22Rv1 (cell line): ENCODE data around the gene CMTM4.

ENCODE experiments used
- ZFX ChIP-seq: fragments of 450-650 bp; IDR thresholded peaks from 2 replicates; pipeline ENCODE4 v1.6.1; 2017; ENCODE audit warnings: antibody characterized with exemption, borderline replicate concordance
- TF ChIP-seq, protein P1 (sequence below): fragments of 450-650 bp; IDR thresholded peaks from 2 replicates; pipeline ENCODE4 v1.5.1; 2017; ENCODE audit warnings: mild to moderate bottlenecking

DNA sequence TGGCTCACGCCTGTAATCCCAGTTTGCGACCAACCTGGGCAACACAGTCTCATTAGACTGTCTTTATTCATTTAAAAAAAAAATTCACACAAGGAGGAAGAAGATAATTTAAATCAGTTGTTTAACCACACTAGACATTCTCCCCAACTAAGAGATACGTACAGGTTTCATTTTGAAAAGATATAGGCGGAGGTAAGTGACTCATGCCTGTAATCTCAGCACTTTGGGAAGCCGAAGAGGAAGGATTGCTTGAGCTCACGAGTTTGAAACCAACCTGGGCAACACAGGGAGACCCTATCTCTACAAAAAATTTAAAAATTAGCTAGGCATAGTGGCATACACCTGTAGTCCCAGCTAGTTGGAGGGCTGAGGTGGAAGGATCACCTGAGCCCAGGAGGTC is 5.3 kb downstream of the CMTM4 start:
- TF ChIP-seq, protein P1, sequence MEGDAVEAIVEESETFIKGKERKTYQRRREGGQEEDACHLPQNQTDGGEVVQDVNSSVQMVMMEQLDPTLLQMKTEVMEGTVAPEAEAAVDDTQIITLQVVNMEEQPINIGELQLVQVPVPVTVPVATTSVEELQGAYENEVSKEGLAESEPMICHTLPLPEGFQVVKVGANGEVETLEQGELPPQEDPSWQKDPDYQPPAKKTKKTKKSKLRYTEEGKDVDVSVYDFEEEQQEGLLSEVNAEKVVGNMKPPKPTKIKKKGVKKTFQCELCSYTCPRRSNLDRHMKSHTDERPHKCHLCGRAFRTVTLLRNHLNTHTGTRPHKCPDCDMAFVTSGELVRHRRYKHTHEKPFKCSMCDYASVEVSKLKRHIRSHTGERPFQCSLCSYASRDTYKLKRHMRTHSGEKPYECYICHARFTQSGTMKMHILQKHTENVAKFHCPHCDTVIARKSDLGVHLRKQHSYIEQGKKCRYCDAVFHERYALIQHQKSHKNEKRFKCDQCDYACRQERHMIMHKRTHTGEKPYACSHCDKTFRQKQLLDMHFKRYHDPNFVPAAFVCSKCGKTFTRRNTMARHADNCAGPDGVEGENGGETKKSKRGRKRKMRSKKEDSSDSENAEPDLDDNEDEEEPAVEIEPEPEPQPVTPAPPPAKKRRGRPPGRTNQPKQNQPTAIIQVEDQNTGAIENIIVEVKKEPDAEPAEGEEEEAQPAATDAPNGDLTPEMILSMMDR = no peak
- no peak for TF ChIP-seq ZFX
